GM18867 (cell line): ENCODE data around the gene CEP104.

Experiments used
- ATAC-seq: cut with Tn5 transposase; IDR thresholded peaks from one replicate; pipeline ENCODE4 v1.9.1; 2021; ENCODE audit warnings: mild to moderate bottlenecking, moderate library complexity; ENCODE audit not compliant: unreplicated experiment

CEP104 gene

DNA sequence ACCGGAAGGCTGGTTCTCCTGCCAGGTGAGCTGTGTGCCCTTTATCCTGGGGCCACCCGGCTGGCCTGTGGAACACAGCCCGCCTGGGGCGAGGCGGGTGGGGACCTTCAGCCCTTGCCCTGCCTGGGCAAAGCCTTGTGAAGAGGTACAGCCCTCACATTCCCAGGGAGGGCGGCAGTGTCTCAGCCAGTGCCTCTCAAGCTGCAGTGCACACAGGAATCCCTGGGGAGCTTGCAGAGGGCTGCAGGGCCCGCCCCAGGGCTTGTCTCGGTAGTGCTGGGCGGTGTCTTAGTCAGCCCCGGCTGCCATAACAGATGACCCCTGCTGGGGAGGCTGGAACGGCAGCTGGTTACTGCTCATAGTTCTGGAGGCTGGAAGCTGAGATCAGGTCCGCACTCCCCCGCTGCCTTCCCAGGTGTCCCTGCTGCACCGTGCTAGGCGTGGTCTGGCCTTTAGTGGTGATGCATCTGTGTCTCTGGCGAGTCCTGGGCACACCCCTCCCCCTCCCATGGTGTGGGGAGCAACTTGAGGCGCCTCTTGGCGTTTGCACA, 12.8 kb upstream of the CEP104 start:
- ATAC-seq: no peak

- ATAC-seq: no peak
Observed at GRCh38 chr1:3868464-3869006, 11.5 kb upstream of the CEP104 start.

DNA sequence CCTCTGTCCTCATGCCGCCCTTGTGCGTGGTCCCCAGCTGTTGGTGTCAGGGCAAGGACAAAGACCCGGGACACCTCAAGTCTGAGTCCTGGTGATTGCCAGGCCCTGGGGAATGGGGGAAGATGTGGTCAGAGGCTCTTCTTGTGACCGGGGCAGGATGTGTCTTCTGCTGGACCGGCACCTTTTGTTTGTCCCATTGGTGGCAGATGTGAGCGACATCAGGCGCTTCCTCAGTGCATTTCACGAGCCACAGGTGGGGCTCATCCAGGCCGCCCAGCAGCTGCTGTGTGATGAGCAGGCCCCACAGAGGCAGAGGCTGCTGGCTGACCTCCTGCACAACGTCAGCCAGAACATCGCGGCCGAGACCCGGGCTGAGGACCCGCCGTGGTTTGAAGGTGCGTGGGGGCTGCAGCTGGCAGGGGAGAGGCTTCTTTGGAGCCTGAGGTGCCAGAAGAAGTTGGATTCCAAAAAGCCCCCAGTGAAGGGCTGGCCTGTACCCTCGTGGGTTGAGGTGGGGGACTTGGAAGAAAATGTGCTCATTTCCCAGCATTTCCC, 8.7 kb upstream of the CEP104 start:
- ATAC-seq: no peak

DNA sequence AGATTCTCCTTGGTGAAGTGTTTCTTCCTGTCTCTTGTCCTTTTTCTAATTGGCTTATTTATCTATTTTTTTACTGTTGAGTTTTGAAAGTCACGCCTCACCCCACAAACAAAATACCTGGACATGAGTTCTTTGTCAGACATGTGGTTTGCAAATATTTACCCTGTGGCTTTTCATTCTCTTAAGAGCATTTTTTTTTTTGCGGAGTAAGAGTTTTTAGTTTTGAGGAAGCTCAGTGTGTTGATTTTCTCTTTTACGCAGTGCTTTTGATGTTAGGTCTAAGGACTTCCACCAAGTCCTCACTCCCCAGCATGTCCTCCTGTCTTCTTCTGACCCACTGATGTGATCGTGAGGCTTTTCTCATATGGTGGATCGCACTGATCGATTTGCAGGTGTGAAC, 7.9 kb upstream of the CEP104 start:
- ATAC-seq: no peak

GRCh38 chr1:3863231-3863935, 6.4 kb upstream of the CEP104 start:
- no peak for ATAC-seq

DNA sequence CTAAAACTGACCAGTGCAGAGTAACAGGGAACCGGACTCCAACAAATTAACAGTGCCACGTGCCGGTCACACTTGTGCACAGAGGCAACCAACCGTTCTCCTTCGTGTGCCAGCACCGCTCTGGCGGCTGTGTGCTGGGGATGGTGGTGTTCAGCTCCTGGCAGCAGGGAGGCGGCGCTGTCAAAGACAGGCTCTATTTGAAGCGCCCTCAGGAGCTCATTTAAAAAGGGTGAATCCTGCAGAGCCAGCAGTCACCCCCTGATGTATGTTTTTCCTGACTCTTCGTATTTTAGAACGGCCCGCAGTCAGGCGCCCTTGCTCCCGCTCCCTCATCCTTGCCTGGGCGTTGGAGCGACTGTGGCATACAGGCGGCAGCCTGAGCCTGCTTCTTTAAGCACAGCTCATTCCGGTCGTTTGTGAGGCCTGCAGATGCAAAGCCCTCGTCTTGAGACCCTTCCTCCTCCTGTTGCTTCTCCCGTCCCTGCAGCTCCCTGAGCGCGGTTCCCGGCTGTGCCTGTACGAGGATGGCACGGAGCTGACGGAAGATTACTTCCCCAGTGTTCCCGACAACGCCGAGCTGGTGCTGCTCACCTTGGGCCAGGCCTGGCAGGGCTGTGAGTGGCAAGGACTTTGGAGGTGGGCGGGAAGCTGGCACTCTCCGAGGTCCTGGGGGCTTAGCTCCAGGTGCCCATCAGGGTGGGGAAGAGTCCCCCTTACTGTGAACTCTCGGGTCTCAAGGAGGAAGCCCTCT, 1.4 kb upstream of the CEP104 start:
- no peak for ATAC-seq

- ATAC-seq: no peak
Observed at GRCh38 chr1:3857791-3858129, 749 bp upstream of the CEP104 start.

GRCh38 chr1:3852711-3853485, 4.1 kb downstream of the CEP104 start:
- ATAC-seq: no peak

DNA sequence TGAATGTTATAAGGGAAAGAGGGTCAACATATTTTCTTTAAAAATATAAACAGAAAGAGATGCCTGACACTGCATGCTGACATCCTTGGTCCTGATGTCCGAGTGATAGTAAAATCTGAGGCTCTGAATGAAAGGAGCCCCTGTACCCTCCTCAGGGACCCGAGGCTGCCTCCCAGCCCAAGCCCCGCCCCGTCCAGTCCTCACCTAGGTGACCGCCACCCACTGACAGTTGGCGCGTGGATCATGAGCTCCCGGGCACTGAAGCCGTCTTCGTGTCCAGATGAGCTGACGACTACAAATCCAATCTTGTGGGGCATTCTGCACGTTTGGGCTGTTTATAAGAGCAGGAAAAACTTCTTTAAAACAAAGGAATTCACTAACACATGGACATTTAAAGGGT, 4.9 kb downstream of the CEP104 start:
- ATAC-seq: no peak

DNA sequence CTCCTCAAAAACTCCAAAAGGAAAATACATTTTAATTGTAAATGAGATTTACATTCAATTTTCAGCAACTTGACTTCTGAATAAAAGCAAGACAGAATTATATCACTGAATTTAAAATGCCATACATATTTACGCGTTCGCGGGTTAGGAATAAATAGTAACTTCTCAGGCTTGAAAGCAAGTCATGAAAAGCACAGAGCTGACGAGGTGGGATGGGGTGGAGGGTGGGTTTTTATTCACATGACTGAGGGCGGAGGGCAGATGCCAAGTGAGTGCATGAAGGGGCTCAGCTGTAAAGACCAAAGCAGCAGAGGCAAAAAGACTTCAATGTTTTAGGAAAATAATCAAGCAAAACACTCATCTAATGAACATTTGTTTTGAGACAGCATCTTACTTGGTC, 5.7 kb downstream of the CEP104 start:
- ATAC-seq: no peak

- no peak for ATAC-seq
Observed at GRCh38 chr1:3850857-3851256, 6.2 kb downstream of the CEP104 start.

DNA sequence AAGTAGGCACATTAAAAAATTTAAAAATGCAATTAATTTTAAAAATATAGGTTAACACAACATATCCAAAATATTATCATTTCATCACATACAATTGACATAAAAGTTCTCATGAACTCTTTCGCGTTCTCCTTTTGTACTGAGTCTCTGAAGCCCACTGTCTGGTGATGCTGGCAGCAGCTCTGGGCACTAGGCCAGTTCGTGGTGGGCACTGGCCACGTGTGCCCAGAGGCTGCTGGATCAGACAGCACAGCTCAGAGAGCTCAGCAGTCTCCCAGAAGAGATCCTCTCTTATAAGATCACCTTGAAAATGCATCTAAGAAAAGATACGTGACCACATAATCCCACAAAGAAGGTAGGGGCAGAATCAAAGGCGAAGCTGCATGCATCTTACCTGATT, 9.9 kb downstream of the CEP104 start:
- ATAC-seq: no peak

- ATAC-seq: no peak
Observed at GRCh38 chr1:3846541-3846940, 10.5 kb downstream of the CEP104 start.

DNA sequence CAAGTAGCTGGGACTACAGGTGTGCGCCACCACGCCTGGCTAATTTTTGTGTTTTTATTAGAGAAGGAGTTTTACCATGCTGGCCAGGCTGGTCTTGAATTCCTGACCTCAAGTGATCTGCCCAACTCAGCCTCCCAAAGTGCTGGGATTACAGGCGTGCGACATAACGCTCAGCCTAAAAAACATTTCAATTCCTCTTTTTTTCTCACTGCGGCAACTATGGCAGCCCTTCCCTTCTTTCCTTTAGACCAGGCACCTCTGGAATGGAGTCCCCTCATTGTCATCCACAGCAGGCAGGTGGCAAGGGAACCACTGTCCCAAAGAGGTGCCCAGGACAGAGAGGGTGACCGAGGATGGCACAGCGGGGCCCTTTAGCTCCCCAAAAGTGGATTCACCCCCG, 14.1 kb downstream of the CEP104 start:
- no peak for ATAC-seq

- no peak for ATAC-seq
Observed at GRCh38 chr1:3841491-3841890, 15.5 kb downstream of the CEP104 start.

DNA sequence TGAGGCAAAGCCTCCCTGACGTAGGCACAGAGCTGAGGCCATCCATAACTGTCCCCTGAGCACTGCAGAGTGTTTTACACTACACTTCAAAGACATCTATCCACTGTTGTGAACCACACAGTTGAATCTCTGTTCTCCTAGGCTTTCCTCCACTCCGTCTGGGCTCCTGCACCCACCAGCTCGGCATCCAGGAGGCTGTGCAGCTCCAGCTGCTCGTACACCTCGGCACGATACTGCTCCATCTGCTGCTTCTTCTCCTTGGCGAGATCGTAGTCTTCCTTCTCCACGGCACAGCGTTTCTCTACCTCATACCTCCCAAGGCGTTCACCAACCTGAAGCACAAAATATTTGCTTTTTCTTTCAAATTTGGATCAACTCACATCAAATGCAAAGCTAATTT, 18.2 kb downstream of the CEP104 start:
- ATAC-seq: no peak

DNA sequence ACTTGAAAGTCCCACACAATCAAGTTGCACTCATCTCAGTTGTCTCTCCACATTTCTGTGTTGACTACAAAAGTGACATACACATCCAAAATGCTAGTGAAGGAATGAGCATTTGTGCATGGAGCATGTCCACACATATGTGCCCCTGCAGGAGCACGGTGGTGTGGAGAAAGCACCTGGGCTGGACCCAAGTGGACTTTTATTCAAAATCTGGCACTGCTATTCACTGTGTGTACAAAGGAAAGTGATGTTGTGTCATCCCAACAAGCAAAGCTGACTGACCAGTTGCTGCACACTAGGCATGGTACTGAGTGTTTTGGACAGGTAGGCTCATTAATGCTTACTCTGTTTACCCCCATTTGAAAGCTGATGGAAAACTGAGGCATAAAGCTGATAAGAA, 19.3 kb downstream of the CEP104 start:
- ATAC-seq: no peak

GRCh38 chr1:3837200-3837599, 19.8 kb downstream of the CEP104 start:
- ATAC-seq: no peak

DNA sequence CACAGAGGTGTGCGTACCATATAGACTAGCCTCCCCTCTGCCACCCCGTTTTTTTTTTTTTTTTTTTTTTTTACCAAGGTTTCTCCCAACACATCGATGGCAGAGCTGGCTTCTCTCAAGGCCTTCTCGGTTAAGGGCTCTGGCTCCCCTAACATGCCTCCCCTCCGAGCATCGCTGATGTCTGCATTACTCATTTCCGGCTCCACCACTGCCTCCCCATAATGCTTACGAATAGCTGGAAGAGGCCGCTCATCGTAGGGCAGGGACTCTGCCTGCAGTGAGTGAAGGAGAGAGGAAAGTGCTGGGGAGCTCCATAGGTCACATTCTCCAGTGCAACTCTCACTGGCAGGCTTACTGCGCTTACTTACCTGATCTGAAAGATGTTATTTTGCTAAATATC, 20.6 kb downstream of the CEP104 start:
- ATAC-seq: no peak

- ATAC-seq: no peak
Observed at GRCh38 chr1:3834701-3835100, 22.3 kb downstream of the CEP104 start.

GRCh38 chr1:3831689-3832088, 25.3 kb downstream of the CEP104 start:
- no peak for ATAC-seq
